ENCODE results near the gene VNN1.

GRCh38 chr6:132712366-132712765 is 1.5 kb downstream of the VNN1 start:
- TF ChIP-seq POLR2A (IDR thresholded peaks at IDR 0.05) (no peak), POLR2AphosphoS5 (IDR thresholded peaks at IDR 0.05) (no peak)
